CD4-positive, alpha-beta T cell treated with Interleukin-4 for 4 hours (primary cell): ENCODE data around the gene MRPS23.

Experiments used
- DNase-seq: peaks from one replicate; pipeline ENCODE4 v3.0.0-alpha.2; 2020

MRPS23 gene

GRCh38 chr17:57834146-57834741, 15.6 kb downstream of the MRPS23 start:
- DNase-seq = no peak

- DNase-seq = peak; percentile 65
These were observed 16.5 kb downstream of the MRPS23 start for GRCh38 chr17:57833179-57833939.

- DNase-seq = no peak
These were observed 17.3 kb downstream of the MRPS23 start for GRCh38 chr17:57832314-57833178.

GRCh38 chr17:57830880-57831279, 19.0 kb downstream of the MRPS23 start:
- DNase-seq = no peak

GRCh38 chr17:57823469-57824401, 26.1 kb downstream of the MRPS23 start:
- no peak for DNase-seq

- no peak for DNase-seq
These were observed 30.0 kb downstream of the MRPS23 start for GRCh38 chr17:57819867-57820266.

GRCh38 chr17:57819285-57819684, 30.6 kb downstream of the MRPS23 start:
- DNase-seq = no peak

GRCh38 chr17:57818066-57818465, 31.8 kb downstream of the MRPS23 start:
- DNase-seq = no peak

- no peak for DNase-seq
These were observed 32.5 kb downstream of the MRPS23 start for GRCh38 chr17:57817299-57817698.

GRCh38 chr17:57814421-57814820, 35.4 kb downstream of the MRPS23 start:
- no peak for DNase-seq

GRCh38 chr17:57811638-57812280, 38.1 kb downstream of the MRPS23 start:
- DNase-seq = no peak

- no peak for DNase-seq
These were observed 38.9 kb downstream of the MRPS23 start for GRCh38 chr17:57810721-57811637.

- no peak for DNase-seq
These were observed 40.0 kb downstream of the MRPS23 start for GRCh38 chr17:57809879-57810278.

- DNase-seq = no peak
These were observed 41.0 kb downstream of the MRPS23 start for GRCh38 chr17:57808882-57809281.

GRCh38 chr17:57806167-57806830, 43.5 kb downstream of the MRPS23 start:
- no peak for DNase-seq

- no peak for DNase-seq
These were observed 46.8 kb downstream of the MRPS23 start for GRCh38 chr17:57803021-57803420.

GRCh38 chr17:57801044-57801711, 48.7 kb downstream of the MRPS23 start:
- no peak for DNase-seq

GRCh38 chr17:57794841-57795240, 55.0 kb downstream of the MRPS23 start:
- DNase-seq = no peak

- no peak for DNase-seq
These were observed 61.1 kb downstream of the MRPS23 start for GRCh38 chr17:57788725-57789124.

- no peak for DNase-seq
These were observed 64.8 kb downstream of the MRPS23 start for GRCh38 chr17:57785022-57785421.
